GM12878 (cell line): ENCODE results near the gene TLNRD1. TPM values are rescaled to one million over a fixed set of nuclear protein-coding genes. Genes with fewer than 3 reads are reported as not detected.

Experiments used
- CEBPZ ChIP-seq: fragments of 150-350 bp; IDR thresholded peaks from 2 replicates; pipeline ENCODE4 v1.6.1; 2016; ENCODE audit warnings: low read depth, low read length
- CUX1 ChIP-seq: IDR thresholded peaks from 2 replicates; pipeline ENCODE4 v1.6.1; 2012; ENCODE audit warnings: improper control_type of control experiment, low read depth, low read length; ENCODE audit not compliant: insufficient replicate concordance
- IKZF2 ChIP-seq, 2 experiments: fragments of 450-650 bp; IDR thresholded peaks; 2 replicates each; pipeline ENCODE4 v1.6.1; 2017; ENCODE audit warnings: mild to moderate bottlenecking in 2 of 2, moderate library complexity in 2 of 2
- SMARCA5 ChIP-seq: fragments of 450-650 bp; IDR thresholded peaks from 2 replicates; pipeline ENCODE4 v1.6.1; 2017; ENCODE audit warnings: mild to moderate bottlenecking
- polyA plus RNA-seq, 11 experiments: library from polyadenylated mRNA; depleted of rRNA in 4 of 11; unstranded in 6 of 11; stranded (reverse) in 5 of 11; fragments of >200 nt; fragmentation: Nextera tagmentation in 4 of 11; fragmentation: Illumina TruSeq in 1 of 11; extraction: Ambion mirVana in 4 of 11; extraction: Trizol in 1 of 11; gene quantifications; 1 replicate in 1 of 11; 2 replicates in 10 of 11; pipeline versions ENCODE4 v1.2.1 to v1.2.3, GENCODE V29; 2011 to 2016; ENCODE audit warnings: inconsistent platforms in 2 of 11, missing spikeins in 2 of 11, low read depth in 1 of 11
- total RNA-seq, 4 experiments: library from RNA; depleted of rRNA in 3 of 4; stranded (reverse); fragments of >200 nt in 3 of 4; fragmentation: Illumina TruSeq in 1 of 4; extraction: Trizol in 1 of 4; gene quantifications; 2 replicates each; pipeline versions ENCODE4 v1.2.1 to v1.2.3, GENCODE V29; 2013 to 2021

The TLNRD1 gene
- total and polyA plus RNA-seq, 10 of the 15 experiments (the other 5 are each of a cell fraction or from before 2014, with no cell fraction given), result 2.5 to 44.8 (median 9.1) TPM

GRCh38 chr15:80967991-80968510 is 32.7 kb upstream of the TLNRD1 start (continued):
- no peak for TF ChIP-seq CEBPZ
- no peak for TF ChIP-seq SMARCA5
- TF ChIP-seq CUX1, result no peak
- TF ChIP-seq IKZF2 (IDR thresholded peaks at IDR 0.05), result no peak
